Fibroblast of lung (primary cell): ENCODE data around the gene ANXA3. TPM values are rescaled to one million over a fixed set of nuclear protein-coding genes. Genes with fewer than 3 reads are reported as not detected.

Experiments used
- DNase-seq, 2 donors: peaks; one replicate each; pipeline versions ENCODE4 v3.0.0 to v3.0.0-alpha.2; 2010; ENCODE audit warnings: low read depth in 2 of 2
- H2AFZ ChIP-seq: 2 replicates; pipeline ENCODE4 v1.5.1; 2012; ENCODE audit warnings: low read length, control low read depth, inconsistent platforms
- H3K27ac ChIP-seq: 2 replicates; pipeline ENCODE4 v1.5.1; 2011; ENCODE audit warnings: low read length, control low read depth; ENCODE audit not compliant: insufficient read depth
- H3K27me3 ChIP-seq: 2 replicates; pipeline ENCODE4 v1.5.1; 2011; ENCODE audit warnings: mild to moderate bottlenecking, low read length; ENCODE audit not compliant: control insufficient read depth, insufficient read depth
- H3K36me3 ChIP-seq: 2 replicates; pipeline ENCODE4 v1.5.1; 2011; ENCODE audit warnings: low read length; ENCODE audit not compliant: control insufficient read depth, insufficient read depth
- H3K4me1 ChIP-seq: 2 replicates; pipeline ENCODE4 v1.5.1; 2011; ENCODE audit warnings: low read length; ENCODE audit not compliant: control insufficient read depth, insufficient read depth; ENCODE audit errors: extremely low read depth
- H3K4me2 ChIP-seq: 2 replicates; pipeline ENCODE4 v1.5.1; 2011; ENCODE audit warnings: low read length, control low read depth; ENCODE audit not compliant: insufficient read depth; ENCODE audit errors: extremely low read depth
- H3K4me3 ChIP-seq, 4 experiments: fragments of 200-600 bp in 1 of 4; sonication (generic) in 1 of 4; replicated peaks in 1 of 4; 2 replicates each; pipeline ENCODE4 v1.5.1; 2011 to 2016; ENCODE audit warnings: low read length in 4 of 4, low read depth in 3 of 4, mild to moderate bottlenecking in 3 of 4, control low read depth in 2 of 4, inconsistent platforms in 1 of 4, mixed read lengths in 1 of 4; ENCODE audit not compliant: insufficient read depth in 1 of 4; ENCODE audit errors: control extremely low read depth in 1 of 4
- H3K79me2 ChIP-seq: 2 replicates; pipeline ENCODE4 v1.5.1; 2012; ENCODE audit warnings: mild to moderate bottlenecking, low read length, inconsistent platforms; ENCODE audit not compliant: control insufficient read depth, insufficient read depth
- H3K9ac ChIP-seq: 2 replicates; pipeline ENCODE4 v1.5.1; 2011; ENCODE audit warnings: mild to moderate bottlenecking, low read length, control low read depth; ENCODE audit not compliant: insufficient read depth
- H3K9me3 ChIP-seq: 2 replicates; pipeline ENCODE4 v1.5.1; 2012; ENCODE audit warnings: low read depth, low read length; ENCODE audit not compliant: control insufficient read depth, insufficient read depth
- H4K20me1 ChIP-seq: 2 replicates; pipeline ENCODE4 v1.5.1; 2011; ENCODE audit warnings: low read length; ENCODE audit not compliant: control insufficient read depth, insufficient read depth; ENCODE audit errors: extremely low read depth
- EZH2 ChIP-seq: IDR thresholded peaks from 2 replicates; pipeline ENCODE4 v1.5.1; 2012; ENCODE audit warnings: low read length, control low read depth, mild to moderate bottlenecking; ENCODE audit errors: missing control alignments
- polyA plus RNA-seq, 2 donors: library from polyadenylated mRNA; depleted of rRNA in 1 of 2; stranded (reverse) in 1 of 2; unstranded in 1 of 2; fragments of >200 nt; gene quantifications; 2 replicates each; pipeline ENCODE4 v1.2.1, GENCODE V29; 2011 to 2012; ENCODE audit warnings: missing spikeins in 1 of 2
- total RNA-seq: library from RNA; depleted of rRNA; stranded (reverse); fragments of >200 nt; gene quantifications from 2 replicates; pipeline ENCODE4 v1.2.1, GENCODE V29; 2014
- TF ChIP-seq, protein P1 (sequence below), 2 donors: IDR thresholded peaks in 1 of 2; conservative IDR thresholded peaks in 1 of 2; 1 replicate in 1 of 2; 2 replicates in 1 of 2; pipeline ENCODE4 v1.5.1; 2011 to 2012; ENCODE audit warnings: low read length in 2 of 2, control low read depth in 1 of 2, inconsistent platforms in 1 of 2, low read depth in 1 of 2, mild to moderate bottlenecking in 1 of 2

Gene ANXA3
- total and polyA plus RNA-seq, 2 donors (not counting 1 experiment from before 2014, with no cell fraction given), result 9.7 to 9.9 TPM

DNA sequence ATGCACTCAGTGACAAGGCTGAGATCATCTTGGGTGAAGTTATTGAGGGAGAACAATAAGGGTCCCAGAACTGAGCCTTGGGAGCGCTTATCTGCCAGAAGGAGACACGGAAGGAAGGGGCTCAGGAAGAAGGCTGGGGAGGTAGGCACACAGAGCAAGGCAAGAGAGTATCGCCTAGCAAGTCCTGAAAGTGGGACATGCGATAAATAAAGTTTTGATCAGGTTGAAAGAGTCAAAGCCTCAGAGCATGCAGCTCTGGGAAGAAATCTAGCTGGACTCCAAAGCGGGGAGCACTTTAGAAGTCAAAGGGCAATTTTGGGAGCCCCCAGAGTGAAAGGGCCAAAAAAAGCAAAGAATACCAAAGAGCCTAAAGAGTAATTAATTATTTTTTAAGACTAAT lies 17.7 kb upstream of the ANXA3 start:
- Histone ChIP-seq H3K27ac (no peak overlapping the region), H3K9ac (no peak overlapping the region), H3K27me3 (no peaks in the 10 kb centered on the region), H3K9me3 (no peaks in the 10 kb centered on the region), H3K36me3 (no peaks in the 10 kb centered on the region), H4K20me1 (no peaks in the 10 kb centered on the region), H3K4me2 (no peak overlapping the region), H3K79me2 (no peaks in the 10 kb centered on the region), H2AFZ (no peak overlapping the region), H3K4me1 (peaks cover 3% of the 10 kb centered on the region), H3K4me3 (no peak overlapping the region)
- TF ChIP-seq EZH2, result no peak
- TF ChIP-seq, protein P1, sequence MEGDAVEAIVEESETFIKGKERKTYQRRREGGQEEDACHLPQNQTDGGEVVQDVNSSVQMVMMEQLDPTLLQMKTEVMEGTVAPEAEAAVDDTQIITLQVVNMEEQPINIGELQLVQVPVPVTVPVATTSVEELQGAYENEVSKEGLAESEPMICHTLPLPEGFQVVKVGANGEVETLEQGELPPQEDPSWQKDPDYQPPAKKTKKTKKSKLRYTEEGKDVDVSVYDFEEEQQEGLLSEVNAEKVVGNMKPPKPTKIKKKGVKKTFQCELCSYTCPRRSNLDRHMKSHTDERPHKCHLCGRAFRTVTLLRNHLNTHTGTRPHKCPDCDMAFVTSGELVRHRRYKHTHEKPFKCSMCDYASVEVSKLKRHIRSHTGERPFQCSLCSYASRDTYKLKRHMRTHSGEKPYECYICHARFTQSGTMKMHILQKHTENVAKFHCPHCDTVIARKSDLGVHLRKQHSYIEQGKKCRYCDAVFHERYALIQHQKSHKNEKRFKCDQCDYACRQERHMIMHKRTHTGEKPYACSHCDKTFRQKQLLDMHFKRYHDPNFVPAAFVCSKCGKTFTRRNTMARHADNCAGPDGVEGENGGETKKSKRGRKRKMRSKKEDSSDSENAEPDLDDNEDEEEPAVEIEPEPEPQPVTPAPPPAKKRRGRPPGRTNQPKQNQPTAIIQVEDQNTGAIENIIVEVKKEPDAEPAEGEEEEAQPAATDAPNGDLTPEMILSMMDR (conservative IDR thresholded peaks at IDR 0.05 in 1 of 2, IDR thresholded peaks at IDR 0.05 in 1 of 2; ENCODE audit: low read depth in 1 of 2, low read length in 2 of 2), result no peak
- no peak for DNase-seq

DNA sequence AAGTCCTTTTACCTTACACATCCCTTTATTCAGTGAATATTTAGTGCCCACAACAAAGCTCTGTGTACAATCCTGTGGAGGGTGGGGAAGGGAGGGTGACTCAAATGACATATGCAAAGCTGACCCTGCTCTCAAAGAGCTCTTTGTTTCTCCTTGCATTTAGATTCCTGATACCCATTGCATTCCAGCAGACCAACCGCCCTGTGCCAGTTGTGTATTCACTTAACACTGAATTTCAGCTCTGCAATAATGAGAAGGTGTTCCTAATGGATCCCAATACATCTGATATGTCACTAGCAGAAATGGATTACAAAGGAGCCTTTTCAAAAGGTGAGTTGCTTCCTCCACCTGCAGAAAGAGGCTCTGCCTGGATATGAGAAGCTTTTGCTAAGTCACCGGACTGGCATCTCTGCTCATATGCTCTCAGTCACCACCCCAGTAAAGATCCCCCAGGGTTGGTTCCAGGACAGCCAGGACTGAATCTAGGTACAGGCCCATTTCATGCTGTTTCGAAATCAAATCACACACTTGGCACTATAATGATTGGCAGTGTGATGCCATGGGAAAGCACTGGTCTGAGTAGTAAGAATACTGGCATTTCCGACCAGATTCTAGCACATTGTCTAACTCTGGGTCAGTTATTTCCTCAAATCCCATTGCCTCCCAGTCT lies 17.1 kb upstream of the ANXA3 start:
- Histone ChIP-seq H3K4me3 (no peak overlapping the region), H3K4me2 (no peak overlapping the region), H3K4me1 (no peaks in the 10 kb centered on the region), H2AFZ (no peak overlapping the region), H3K9ac (no peak overlapping the region), H3K27ac (no peak overlapping the region), H3K36me3 (no peaks in the 10 kb centered on the region), H3K9me3 (no peaks in the 10 kb centered on the region), H3K79me2 (no peaks in the 10 kb centered on the region), H4K20me1 (no peaks in the 10 kb centered on the region), H3K27me3 (no peaks in the 10 kb centered on the region)
- DNase-seq, result peak in 1 of 2 donors; percentile 76
- no peak for TF ChIP-seq EZH2
- TF ChIP-seq, protein P1 (conservative IDR thresholded peaks at IDR 0.05 in 1 of 2, IDR thresholded peaks at IDR 0.05 in 1 of 2; ENCODE audit: low read depth in 1 of 2, low read length in 2 of 2), result no peak

DNA sequence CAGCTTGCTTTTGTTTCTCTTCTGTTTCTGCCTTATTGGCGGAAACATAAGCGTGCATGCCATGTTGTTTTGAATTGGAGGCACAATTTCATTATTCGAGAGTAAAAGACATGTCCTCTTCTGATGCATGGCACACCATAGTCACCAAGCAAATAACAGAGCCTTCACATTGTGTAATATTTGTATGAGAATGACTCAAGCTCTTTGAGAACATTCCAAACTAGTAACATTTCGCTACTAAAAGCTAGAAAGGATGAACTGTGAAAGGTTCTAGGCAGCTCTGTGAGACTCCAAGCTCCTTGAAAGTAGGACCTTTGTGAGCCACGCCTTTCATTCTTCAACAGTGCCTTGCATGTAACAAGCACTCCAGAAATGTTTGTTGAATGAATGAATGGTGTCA lies 9.2 kb upstream of the ANXA3 start:
- peak; percentile 53 to 62 for DNase-seq
- Histone ChIP-seq H3K4me2 (no peak overlapping the region), H3K9me3 (no peaks in the 10 kb centered on the region), H4K20me1 (no peaks in the 10 kb centered on the region), H2AFZ (no peak overlapping the region), H3K27ac (no peak overlapping the region), H3K4me1 (peaks cover 7% of the 10 kb centered on the region), H3K4me3 (no peak overlapping the region), H3K79me2 (no peaks in the 10 kb centered on the region), H3K27me3 (no peaks in the 10 kb centered on the region), H3K36me3 (no peaks in the 10 kb centered on the region), H3K9ac (no peak overlapping the region)
- TF ChIP-seq, protein P1 (conservative IDR thresholded peaks at IDR 0.05 in 1 of 2, IDR thresholded peaks at IDR 0.05 in 1 of 2; ENCODE audit: low read depth in 1 of 2, low read length in 2 of 2), result no peak
- TF ChIP-seq EZH2, result no peak
